Mesendoderm (in vitro differentiated cells): ENCODE results near the gene BRD3OS.

Experiments used
- DNase-seq: peaks from one replicate; pipeline ENCODE4 v3.0.0; 2013
- H2AK5ac ChIP-seq: 2 replicates; pipeline ENCODE4 v1.6.1; 2013; ENCODE audit warnings: low read length, inconsistent platforms
- H2BK120ac ChIP-seq: 2 replicates; pipeline ENCODE4 v1.6.1; 2013; ENCODE audit warnings: low read depth, mild to moderate bottlenecking, low read length, moderate library complexity, mixed read lengths
- H2BK15ac ChIP-seq: replicated peaks from 2 replicates; pipeline ENCODE4 v1.6.1; 2013; ENCODE audit warnings: low read depth, mild to moderate bottlenecking, moderate library complexity
- H2BK5ac ChIP-seq: 2 replicates; pipeline ENCODE4 v1.6.1; 2013; ENCODE audit warnings: low read length, inconsistent platforms
- H3K18ac ChIP-seq: 2 replicates; pipeline ENCODE4 v1.6.1; 2013; ENCODE audit warnings: mild to moderate bottlenecking, low read length, mixed read lengths
- H3K23ac ChIP-seq: one replicate; pipeline ENCODE4 v1.6.1; 2013; ENCODE audit warnings: low read length
- H3K27ac ChIP-seq: 2 replicates; pipeline ENCODE4 v1.5.1; 2013; ENCODE audit warnings: low read depth, mild to moderate bottlenecking, inconsistent platforms, low read length, moderate library complexity
- H3K27me3 ChIP-seq: 2 replicates; pipeline ENCODE4 v1.6.1; 2013; ENCODE audit warnings: low read length, control low read depth, mild to moderate bottlenecking, inconsistent platforms; ENCODE audit not compliant: insufficient read depth, poor library complexity
- H3K36me3 ChIP-seq: 2 replicates; pipeline ENCODE4 v1.6.1; 2013; ENCODE audit warnings: low read length, inconsistent platforms; ENCODE audit not compliant: control insufficient read depth, insufficient read depth
- H3K4ac ChIP-seq: one replicate; pipeline ENCODE4 v1.6.1; 2013; ENCODE audit warnings: low read depth, mild to moderate bottlenecking, low read length, moderate library complexity
- H3K4me1 ChIP-seq: 2 replicates; pipeline ENCODE4 v1.6.1; 2013; ENCODE audit warnings: low read depth, low read length, inconsistent platforms; ENCODE audit not compliant: control insufficient read depth
- H3K4me2 ChIP-seq: 2 replicates; pipeline ENCODE4 v1.6.1; 2013; ENCODE audit warnings: low read length
- H3K4me3 ChIP-seq: 2 replicates; pipeline ENCODE4 v1.5.1; 2013; ENCODE audit warnings: mild to moderate bottlenecking, low read length
- H3K56ac ChIP-seq: one replicate; pipeline ENCODE4 v1.6.1; 2013; ENCODE audit warnings: low read length
- H3K79me1 ChIP-seq: 2 replicates; pipeline ENCODE4 v1.6.1; 2013; ENCODE audit warnings: low read length, inconsistent platforms
- H3K79me2 ChIP-seq: 2 replicates; pipeline ENCODE4 v1.6.1; 2013; ENCODE audit warnings: mild to moderate bottlenecking, low read length; ENCODE audit not compliant: control insufficient read depth, insufficient read depth
- H3K9ac ChIP-seq: 2 replicates; pipeline ENCODE4 v1.6.1; 2013; ENCODE audit warnings: low read length, inconsistent platforms
- H4K5ac ChIP-seq: one replicate; pipeline ENCODE4 v1.6.1; 2013; ENCODE audit warnings: low read length
- H4K8ac ChIP-seq: one replicate; pipeline ENCODE4 v1.6.1; 2013; ENCODE audit warnings: low read depth, mild to moderate bottlenecking, control low read depth, low read length, moderate library complexity
- whole genome bisulfite sequencing: extraction: QIAGEN DNeasy Blood & Tissue Kit; methylation state at CpG from one replicate; pipeline ENCODE4 v1.1.7; 2013; ENCODE audit warnings: low lambda C conversion rate, missing lambda C conversion rate; ENCODE audit not compliant: insufficient coverage; ENCODE audit errors: extremely low coverage; 5-methylcytosine and 5-hydroxymethylcytosine counted together

BRD3OS gene

GRCh38 chr9:133981589-133981957, 43.7 kb upstream of the BRD3OS start:
- H2BK15ac ChIP-seq = no peak overlapping the region
- no peak overlapping the region for H3K18ac ChIP-seq
- peaks cover 28% of the 10 kb centered on the region for H3K79me1 ChIP-seq
- H4K5ac ChIP-seq = no peak overlapping the region
- H2BK5ac ChIP-seq = no peak overlapping the region
- no peak overlapping the region for H3K23ac ChIP-seq
- H3K27me3 ChIP-seq = no peaks in the 10 kb centered on the region
- DNase-seq = no peak
- no peak overlapping the region for H3K4me2 ChIP-seq
- no peak overlapping the region for H3K56ac ChIP-seq
- H3K4me1 ChIP-seq = no peaks in the 10 kb centered on the region
- H3K9ac ChIP-seq = no peak overlapping the region
- no peak overlapping the region for H2AK5ac ChIP-seq
- H3K4me3 ChIP-seq = no peak overlapping the region
- no peak overlapping the region for H3K27ac ChIP-seq
- no peaks in the 10 kb centered on the region for H3K36me3 ChIP-seq
- peaks cover 48% of the 10 kb centered on the region for H3K79me2 ChIP-seq
- no CpG with 5 or more reads among the region's 14 CpGs for WGBS
- no peak overlapping the region for H4K8ac ChIP-seq
- H3K4ac ChIP-seq = no peak overlapping the region
- no peak overlapping the region for H2BK120ac ChIP-seq

DNA sequence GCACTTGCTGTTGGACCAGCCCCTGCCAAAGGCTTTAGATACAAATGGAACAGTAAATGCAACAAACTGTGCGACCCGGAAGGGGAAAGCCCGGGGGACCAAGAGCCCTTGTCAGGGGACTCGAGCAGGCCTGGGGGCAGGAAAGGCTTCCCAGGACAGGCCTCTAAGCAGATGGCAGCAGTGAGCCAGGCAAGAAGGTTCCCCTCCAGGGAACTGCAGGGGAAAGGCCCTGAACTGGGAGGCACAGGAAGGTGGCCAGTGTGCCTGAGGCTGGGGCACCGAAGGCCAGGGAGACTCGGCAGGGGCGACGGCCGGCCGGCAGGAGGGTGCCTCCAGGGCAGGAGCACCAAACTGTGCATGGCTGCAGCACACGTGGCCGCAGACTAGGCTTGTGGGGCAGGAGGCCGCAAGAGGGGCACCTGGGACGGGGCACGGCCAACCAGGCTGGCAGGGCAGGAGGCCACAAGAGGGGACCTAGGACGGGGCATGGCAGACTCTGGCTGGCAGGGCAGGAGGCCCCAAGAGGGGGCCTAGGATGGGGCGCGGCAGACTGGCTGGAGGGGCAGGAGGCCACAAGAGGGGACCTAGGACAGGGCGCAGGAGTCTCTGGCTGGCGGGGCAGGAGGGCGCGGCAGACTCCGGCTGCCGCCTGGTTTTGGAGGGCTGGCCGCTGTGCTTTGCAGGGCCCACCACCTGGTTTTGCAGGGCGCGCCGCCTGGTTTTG, 43.2 kb upstream of the BRD3OS start:
- Histone ChIP-seq H3K79me1 (peaks cover 30% of the 10 kb centered on the region), H3K27ac (no peak overlapping the region), H3K4me2 (no peak overlapping the region), H3K4me3 (no peak overlapping the region), H2BK5ac (no peak overlapping the region), H3K56ac (no peak overlapping the region), H3K23ac (no peak overlapping the region), H2AK5ac (no peak overlapping the region), H2BK15ac (no peak overlapping the region), H3K36me3 (no peaks in the 10 kb centered on the region), H3K18ac (no peak overlapping the region), H4K8ac (no peak overlapping the region), H2BK120ac (no peak overlapping the region), H3K4ac (no peak overlapping the region), H3K27me3 (no peaks in the 10 kb centered on the region), H4K5ac (no peak overlapping the region), H3K79me2 (peaks cover 47% of the 10 kb centered on the region), H3K9ac (no peak overlapping the region), H3K4me1 (no peaks in the 10 kb centered on the region)
- no CpG with 5 or more reads among the region's 28 CpGs for WGBS
- DNase-seq = peak; percentile 18

- Histone ChIP-seq H3K4me2 (no peak overlapping the region), H3K4me3 (no peak overlapping the region), H4K8ac (no peak overlapping the region), H2BK5ac (no peak overlapping the region), H3K4ac (no peak overlapping the region), H3K56ac (no peak overlapping the region), H3K27ac (no peak overlapping the region), H4K5ac (no peak overlapping the region), H3K9ac (no peak overlapping the region), H2BK120ac (no peak overlapping the region), H3K18ac (no peak overlapping the region), H3K36me3 (no peaks in the 10 kb centered on the region), H2AK5ac (no peak overlapping the region), H2BK15ac (no peak overlapping the region), H3K27me3 (no peaks in the 10 kb centered on the region), H3K23ac (no peak overlapping the region), H3K79me2 (peaks cover 49% of the 10 kb centered on the region), H3K79me1 (peaks cover 27% of the 10 kb centered on the region), H3K4me1 (no peaks in the 10 kb centered on the region)
- WGBS = no CpG with 5 or more reads among the region's 25 CpGs
- no peak for DNase-seq
These were observed 42.1 kb upstream of the BRD3OS start for GRCh38 chr9:133982971-133983720.

DNA sequence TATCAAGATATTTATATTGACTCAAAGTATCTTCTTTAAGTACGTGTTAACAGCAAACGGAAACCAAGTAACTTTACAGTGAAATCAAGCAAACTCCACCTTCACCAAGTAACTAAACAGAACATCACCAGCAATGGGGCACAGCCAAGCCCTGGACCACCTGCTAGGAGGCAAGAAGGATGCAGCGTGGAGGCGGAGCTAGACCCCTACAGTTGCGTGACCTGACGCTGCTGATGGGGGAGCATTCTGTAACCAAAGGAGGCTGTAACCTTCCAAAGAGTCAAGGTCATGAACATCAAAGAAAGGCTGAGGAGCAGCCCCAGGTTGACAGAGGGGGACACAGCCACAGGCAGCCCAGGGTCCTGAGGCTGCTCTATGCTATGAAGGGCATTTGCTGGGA, 39.2 kb upstream of the BRD3OS start:
- H3K56ac ChIP-seq = no peak overlapping the region
- DNase-seq = no peak

GRCh38 chr9:133986774-133987445, 38.4 kb upstream of the BRD3OS start:
- DNase-seq = no peak
- Histone ChIP-seq H2BK15ac (no peak overlapping the region), H3K56ac (no peak overlapping the region), H3K4me1 (no peaks in the 10 kb centered on the region), H3K36me3 (no peaks in the 10 kb centered on the region), H3K79me2 (peaks cover 36% of the 10 kb centered on the region), H3K4me2 (no peak overlapping the region), H2AK5ac (no peak overlapping the region), H2BK5ac (no peak overlapping the region), H3K18ac (no peak overlapping the region), H4K5ac (no peak overlapping the region), H3K4me3 (no peak overlapping the region), H3K9ac (no peak overlapping the region), H2BK120ac (no peak overlapping the region), H3K27ac (no peak overlapping the region), H3K23ac (no peak overlapping the region), H3K4ac (no peak overlapping the region), H4K8ac (no peak overlapping the region), H3K27me3 (no peaks in the 10 kb centered on the region), H3K79me1 (peaks cover 20% of the 10 kb centered on the region)
- no CpG with 5 or more reads among the region's 13 CpGs for WGBS

More for the DNA sequence above, 39.2 kb upstream of the BRD3OS start:
- H3K18ac ChIP-seq = no peak overlapping the region
- H3K27me3 ChIP-seq = no peaks in the 10 kb centered on the region
- H3K4me2 ChIP-seq = no peak overlapping the region
- H4K8ac ChIP-seq = no peak overlapping the region
- H4K5ac ChIP-seq = no peak overlapping the region
- no peak overlapping the region for H2BK120ac ChIP-seq
- no peak overlapping the region for H2AK5ac ChIP-seq
- no peak overlapping the region for H2BK5ac ChIP-seq
- no peak overlapping the region for H3K23ac ChIP-seq
- no peak overlapping the region for H3K27ac ChIP-seq
- no peaks in the 10 kb centered on the region for H3K36me3 ChIP-seq
- H3K4ac ChIP-seq = no peak overlapping the region
- H3K79me2 ChIP-seq = peaks cover 39% of the 10 kb centered on the region
- H3K79me1 ChIP-seq = peaks cover 21% of the 10 kb centered on the region
- H3K9ac ChIP-seq = no peak overlapping the region
- WGBS = no CpG with 5 or more reads among the region's 6 CpGs
- no peak overlapping the region for H2BK15ac ChIP-seq
- H3K4me1 ChIP-seq = no peaks in the 10 kb centered on the region
- H3K4me3 ChIP-seq = no peak overlapping the region
